Immature natural killer cell (primary cell): ENCODE data around the gene EFNA1. TPM values are rescaled to one million over a fixed set of nuclear protein-coding genes. Genes with fewer than 3 reads are reported as not detected.

Experiments used
- DNase-seq, 3 donors: peaks; one replicate each; pipeline ENCODE4 v3.0.0; 2022; ENCODE audit warnings: mixed read lengths in 1 of 3
- H3K27ac Mint-ChIP-seq, 6 donors: one replicate each; pipeline ENCODE4 v1.8.0; 2020; ENCODE audit warnings: mixed read lengths in 6 of 6, mild to moderate bottlenecking in 5 of 6, inconsistent platforms in 4 of 6, moderate library complexity in 3 of 6
- H3K27me3 Mint-ChIP-seq, 3 donors: one replicate each; pipeline ENCODE4 v1.8.0; 2020 to 2021; ENCODE audit warnings: low read depth in 3 of 3, mild to moderate bottlenecking in 3 of 3, mixed read lengths in 3 of 3, moderate library complexity in 3 of 3, inconsistent platforms in 1 of 3
- H3K36me3 Mint-ChIP-seq, 3 donors: one replicate each; pipeline ENCODE4 v1.8.0; 2020; ENCODE audit warnings: mixed read lengths in 3 of 3, inconsistent platforms in 2 of 3, mild to moderate bottlenecking in 2 of 3
- H3K4me1 Mint-ChIP-seq, 2 donors: one replicate each; pipeline ENCODE4 v1.8.0; 2020; ENCODE audit warnings: inconsistent platforms in 2 of 2, mild to moderate bottlenecking in 2 of 2, mixed read lengths in 2 of 2, moderate library complexity in 1 of 2
- H3K4me3 Mint-ChIP-seq, 5 donors: one replicate each; pipeline ENCODE4 v1.8.0; 2020; ENCODE audit warnings: mild to moderate bottlenecking in 5 of 5, mixed read lengths in 5 of 5, inconsistent platforms in 3 of 5, moderate library complexity in 3 of 5
- H3K9me3 Mint-ChIP-seq, 6 donors: one replicate each; pipeline ENCODE4 v1.8.0; 2020; ENCODE audit warnings: mild to moderate bottlenecking in 6 of 6, mixed read lengths in 6 of 6, inconsistent platforms in 4 of 6, moderate library complexity in 3 of 6
- polyA plus RNA-seq, 3 donors: library from polyadenylated mRNA; unstranded; fragments of 300-500 nt; fragmentation: Illumina TruSeq; gene quantifications; one replicate each; pipeline ENCODE4 v1.2.3, GENCODE V29; 2021

The EFNA1 gene
- polyA plus RNA-seq, 3 donors from 2014 or later, result 0.64 to 4.0 (median 1.1) TPM

- no peak for DNase-seq
- Mint-ChIP-seq H3K27ac (no peak overlapping the region), H3K36me3 (no peaks in the 10 kb centered on the region), H3K4me3 (no peak overlapping the region), H3K9me3 (no peaks in the 10 kb centered on the region), H3K27me3 (peaks cover 0 to 5% (median 0%) of the 10 kb centered on the region in 3 donors), H3K4me1 (peaks cover 15 to 16% of the 10 kb centered on the region in 2 donors)
Observed at GRCh38 chr1:155179112-155180031, 51.7 kb downstream of the EFNA1 start.

DNA sequence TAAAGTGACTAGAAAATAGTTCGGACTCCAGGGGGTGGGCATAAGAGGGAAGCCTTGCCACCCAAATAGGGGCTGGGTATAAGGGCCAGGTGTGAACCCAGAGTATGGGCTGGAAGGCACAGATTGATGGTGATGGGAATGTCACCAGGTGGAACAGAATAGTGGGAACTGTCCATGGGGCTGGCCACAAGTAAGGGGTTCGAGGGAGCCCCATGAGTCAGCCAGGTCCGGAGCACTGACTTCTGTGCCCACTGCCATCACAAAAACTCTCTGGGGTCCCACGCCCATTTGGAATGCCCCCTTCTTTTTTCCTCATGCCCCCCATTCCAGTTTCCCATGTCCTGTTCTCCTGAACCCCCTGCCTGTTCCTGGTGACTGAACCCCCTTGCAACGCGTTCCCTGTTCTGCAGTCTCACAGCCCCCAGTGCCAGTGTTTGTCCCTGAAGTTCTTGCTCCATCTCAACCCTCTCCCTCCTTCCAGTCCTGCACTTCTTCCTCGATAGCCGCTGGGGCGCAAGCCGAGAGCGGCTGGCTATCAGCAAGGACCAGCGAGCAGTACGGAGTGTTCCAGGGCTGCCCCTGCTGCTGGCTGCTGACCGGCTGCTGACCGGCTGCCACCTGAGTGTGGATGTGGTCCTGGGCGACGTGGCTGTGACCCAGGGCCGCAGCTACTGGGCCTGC is 53.8 kb downstream of the EFNA1 start:
- Mint-ChIP-seq H3K4me1 (peaks cover 5 to 6% of the 10 kb centered on the region in 2 donors), H3K9me3 (no peaks in the 10 kb centered on the region), H3K27ac (no peak overlapping the region), H3K27me3 (no peaks in the 10 kb centered on the region), H3K4me3 (no peak overlapping the region), H3K36me3 (no peaks in the 10 kb centered on the region)
- DNase-seq, result no peak

- Mint-ChIP-seq H3K4me1 (no peaks in the 10 kb centered on the region), H3K4me3 (no peak overlapping the region), H3K36me3 (no peaks in the 10 kb centered on the region), H3K27ac (peak overlapping the region in 1 of 6 donors; percentile 29), H3K27me3 (no peaks in the 10 kb centered on the region), H3K9me3 (no peaks in the 10 kb centered on the region)
- DNase-seq, result no peak
Observed at GRCh38 chr1:155182052-155182550, 54.4 kb downstream of the EFNA1 start.

- Mint-ChIP-seq H3K27me3 (peaks cover 0 to 3% (median 3%) of the 10 kb centered on the region in 3 donors), H3K4me1 (peaks cover 4 to 6% of the 10 kb centered on the region in 2 donors), H3K36me3 (no peaks in the 10 kb centered on the region), H3K9me3 (no peaks in the 10 kb centered on the region), H3K27ac (no peak overlapping the region), H3K4me3 (no peak overlapping the region)
- DNase-seq, result no peak
Observed at GRCh38 chr1:155183775-155184221, 56.1 kb downstream of the EFNA1 start.

GRCh38 chr1:155184351-155184811 is 56.7 kb downstream of the EFNA1 start:
- Mint-ChIP-seq H3K9me3 (no peaks in the 10 kb centered on the region), H3K36me3 (no peaks in the 10 kb centered on the region), H3K27me3 (peaks cover 0 to 3% (median 3%) of the 10 kb centered on the region in 3 donors), H3K4me3 (no peak overlapping the region), H3K27ac (no peak overlapping the region), H3K4me1 (peaks cover 4 to 6% of the 10 kb centered on the region in 2 donors)
- no peak for DNase-seq

Other genes starting within 250 kb of the EFNA1 start
- 10 to 100 TPM; 52.5 to 53.8 (median 53.6) TPM for gene PMVK, start 191.2 kb upstream of the EFNA1 start, polyA plus RNA-seq
- gene PBXIP1, start 171.8 kb upstream of the EFNA1 start, polyA plus RNA-seq, result 100 to 1,000 TPM in 1 of 3 donors, 10 to 100 TPM in 2; 45.1 to 117 (median 94.6) TPM
- 10 to 100 TPM; 15.0 to 39.1 (median 15.4) TPM for gene PYGO2, start 166.1 kb upstream of the EFNA1 start, polyA plus RNA-seq
- gene SHC1, start 157.1 kb upstream of the EFNA1 start, polyA plus RNA-seq, result 10 to 100 TPM; 32.3 to 49.4 (median 42.5) TPM
- gene CKS1B, start 153.2 kb upstream of the EFNA1 start, polyA plus RNA-seq, result 10 to 100 TPM; 59.5 to 82.7 (median 67.5) TPM
- gene FLAD1, start 144.5 kb upstream of the EFNA1 start, polyA plus RNA-seq, result 10 to 100 TPM; 40.9 to 99.7 (median 41.7) TPM
- gene LENEP, start 134.3 kb upstream of the EFNA1 start, polyA plus RNA-seq, result not detected
- 1 to 10 TPM in 2 of 3 donors, under 1 TPM in 1; 0.96 to 3.3 (median 1.8) TPM for gene ZBTB7B, start 125.1 kb upstream of the EFNA1 start, polyA plus RNA-seq
- not detected for gene DCST2, start 94.1 kb upstream of the EFNA1 start, polyA plus RNA-seq
- not detected for gene DCST1, start 94.1 kb upstream of the EFNA1 start, polyA plus RNA-seq
- 10 to 100 TPM; 10.4 to 27.1 (median 24.3) TPM for gene ADAM15, start 76.6 kb upstream of the EFNA1 start, polyA plus RNA-seq
- gene EFNA4, start 64.1 kb upstream of the EFNA1 start, polyA plus RNA-seq, result 1 to 10 TPM; 1.1 to 3.0 (median 2.6) TPM
- gene EFNA3, start 49.0 kb upstream of the EFNA1 start, polyA plus RNA-seq, result 1 to 10 TPM in 1 of 3 donors, under 1 TPM in 2; 0.70 to 2.3 (median 0.94) TPM
- 100 to 1,000 TPM in 1 of 3 donors, 10 to 100 TPM in 2; 59.5 to 120 (median 93.0) TPM for gene SLC50A1, start 8.0 kb downstream of the EFNA1 start, polyA plus RNA-seq
- 100 to 1,000 TPM; 103 to 274 (median 126) TPM for gene DPM3, start 12.7 kb downstream of the EFNA1 start, polyA plus RNA-seq
- 100 to 1,000 TPM; 396 to 465 (median 435) TPM for gene KRTCAP2, start 45.4 kb downstream of the EFNA1 start, polyA plus RNA-seq
- under 1 TPM in 1 of 3 donors, not detected in 2; 0.43 TPM for gene TRIM46, start 46.0 kb downstream of the EFNA1 start, polyA plus RNA-seq
- 1 to 10 TPM in 2 of 3 donors, not detected in 1; 1.3 to 1.8 TPM for gene THBS3, start 80.0 kb downstream of the EFNA1 start, polyA plus RNA-seq
- gene MTX1, start 80.8 kb downstream of the EFNA1 start, polyA plus RNA-seq, result 10 to 100 TPM; 51.1 to 62.6 (median 55.1) TPM
- 1 to 10 TPM in 1 of 3 donors, under 1 TPM in 2; 0.64 to 1.3 (median 0.79) TPM for gene ENTREP3, start 127.6 kb downstream of the EFNA1 start, polyA plus RNA-seq
- gene SCAMP3, start 134.5 kb downstream of the EFNA1 start, polyA plus RNA-seq, result 100 to 1,000 TPM; 101 to 182 (median 140) TPM
- 10 to 100 TPM in 1 of 3 donors, 1 to 10 TPM in 2; 5.8 to 15.6 (median 6.2) TPM for gene CLK2, start 145.6 kb downstream of the EFNA1 start, polyA plus RNA-seq
- under 1 TPM in 1 of 3 donors, not detected in 2; 0.52 TPM for gene HCN3, start 149.6 kb downstream of the EFNA1 start, polyA plus RNA-seq
- not detected for gene PKLR, start 173.6 kb downstream of the EFNA1 start, polyA plus RNA-seq
- 100 to 1,000 TPM; 173 to 279 (median 206) TPM for gene FDPS, start 181.0 kb downstream of the EFNA1 start, polyA plus RNA-seq
- 10 to 100 TPM in 2 of 3 donors, 1 to 10 TPM in 1; 9.2 to 21.3 (median 18.1) TPM for gene RUSC1, start 193.0 kb downstream of the EFNA1 start, polyA plus RNA-seq